HG03460 (cell line): ENCODE data around the gene SLC39A6.
"Not testable (repeated sequence)": the region's sequence is repeated elsewhere in the genome, so short reads cannot be mapped to it uniquely, and the experiment has no call there.

Source experiments
- ATAC-seq: cut with Tn5 transposase; IDR thresholded peaks from one replicate; pipeline ENCODE4 v1.9.1; 2021; ENCODE audit not compliant: unreplicated experiment

The SLC39A6 gene

GRCh38 chr18:36066001-36066400 lies 63.1 kb downstream of the SLC39A6 start:
- no peak for ATAC-seq

- not testable (repeated sequence) for ATAC-seq
Observed at GRCh38 chr18:36064809-36065079, 64.4 kb downstream of the SLC39A6 start.

GRCh38 chr18:36064027-36064808 lies 64.9 kb downstream of the SLC39A6 start:
- ATAC-seq, result no peak

- no peak for ATAC-seq
Observed at GRCh38 chr18:36058674-36059073, 70.5 kb downstream of the SLC39A6 start.
